Pancreas (tissue), 10 donors: ENCODE results near the gene CAPN13. TPM values are rescaled to one million over a fixed set of nuclear protein-coding genes. Genes with fewer than 3 reads are reported as not detected.
A peak's percentile ranks its signal among the peaks of the same experiment; 100 is the strongest.
"Not testable (repeated sequence)": the region's sequence is repeated elsewhere in the genome, so short reads cannot be mapped to it uniquely, and the experiment has no call there.

Source experiments
- ATAC-seq, 4 donors: fragments of 200-7000 bp; cut with Tn5 transposase; one replicate each; pipeline versions ENCODE4 v1.8.0 to v1.9.1; 2020; ENCODE audit warnings: mild to moderate bottlenecking in 4 of 4, moderate library complexity in 4 of 4
- DNase-seq, 6 donors: peaks; one replicate each; pipeline ENCODE4 v3.0.0-alpha.2; 2020
- FAIRE-seq: peaks from 2 replicates; lab custom pipeline; 2012; peaks lifted over from hg19 to GRCh38; lab: Jason Lieb, UNC
- H3K27ac ChIP-seq, 4 donors: fragments of 200-600 bp; sonication (generic); 1 replicate in 3 of 4; 2 replicates in 1 of 4; pipeline versions ENCODE4 v1.5.0 to v1.8.0; 2020
- H3K27me3 ChIP-seq, 4 donors: fragments of 200-600 bp; one replicate each; pipeline ENCODE4 v1.8.0; 2021
- H3K36me3 ChIP-seq, 3 donors: fragments of 200-600 bp; sonication (generic) in 1 of 3; one replicate each; pipeline versions ENCODE4 v1.5.0 to v1.8.0; 2020 to 2021
- H3K4me1 ChIP-seq, 3 donors: fragments of 200-600 bp; one replicate each; pipeline ENCODE4 v1.8.0; 2021
- H3K4me3 ChIP-seq, 4 donors: fragments of 200-600 bp; sonication (generic) in 2 of 4; one replicate each; pipeline versions ENCODE4 v1.5.0 to v1.8.0; 2020 to 2021
- H3K9me3 ChIP-seq, 4 donors: fragments of 200-600 bp; one replicate each; pipeline ENCODE4 v1.8.0; 2021
- CTCF ChIP-seq, 4 donors: fragments of 200-600 bp; sonication (generic) in 3 of 4; IDR thresholded peaks; one replicate each; pipeline versions ENCODE4 v1.5.0 to v1.8.0; 2021; ENCODE audit warnings: antibody characterized with exemption in 4 of 4
- WGBS, 2 donors: extraction: QIAGEN DNeasy Blood & Tissue Kit; methylation state at CpG; one replicate each; pipeline ENCODE4 v1.1.7; 2013; 5-methylcytosine and 5-hydroxymethylcytosine counted together
- intact Hi-C, 3 donors: fragments of 100-400 bp; cut with DNase I; formaldehyde crosslinking; loops; one replicate each; pipeline versions ENCODE4 v1.11.1 to v1.14.2; 2022
- polyA plus RNA-seq, 2 donors: library from polyadenylated mRNA; stranded (reverse); fragments of 200-250 nt; gene quantifications; one replicate each; pipeline ENCODE4 v1.2.3, GENCODE V29; 2013
- total RNA-seq, 6 donors: library from RNA; stranded (reverse); fragmentation: NEBNext Ultra II Directional in 4 of 6; extraction: Animal tissue kit (Norgen Biotek cat#: 25700) in 4 of 6; gene quantifications; one replicate each; pipeline versions ENCODE4 v1.2.1 to v1.2.4, GENCODE V29; 2021 to 2023
- donor health status: healthy with polysubstance abuse.
- donor health status: DM: no; HTN: no; CAD: no; lungs with moderate emphysema.
- donor health status: DM: no; HTN: no; CAD: no.
- donor health status: control.
- donor health status: control.
- donor health status: Bipolar disorder and iron deficiency.
- donor health status: DM: yes; HTN: yes; CAD: no.
- donor health status: DM: no; HTN: no; CAD: no.
- donor health status: DM: no; HTN: no; CAD: no.
- donor health status: DM: yes; HTN: yes; CAD: no.

The CAPN13 gene
- total and polyA plus RNA-seq, 8 donors = 2.7 to 18.3 (median 6.5) TPM

GRCh38 chr2:30702694-30703093, 104.6 kb downstream of the CAPN13 start:
- TF ChIP-seq CTCF (IDR thresholded peaks at IDR 0.05) = no peak
- H3K9me3 ChIP-seq = no peaks in the 10 kb centered on the region
- no peaks in the 10 kb centered on the region for H3K4me1 ChIP-seq
- H3K4me3 ChIP-seq = no peak overlapping the region
- no peak for FAIRE-seq
- ATAC-seq = no peak
- no peaks in the 10 kb centered on the region for H3K36me3 ChIP-seq
- no peak overlapping the region for H3K27ac ChIP-seq
- DNase-seq = no peak
- WGBS, 2 donors = 69 to 90% methylated on average over 1 of the region's 1 CpG
- intact Hi-C loops = loop anchor here in 1 of 3 donors (10.0 kb wide), 1 partner anchor 538 kb away; no protein-coding TSS in a partner anchor
- H3K27me3 ChIP-seq = no peaks in the 10 kb centered on the region

GRCh38 chr2:30701782-30702181, 105.5 kb downstream of the CAPN13 start:
- FAIRE-seq = no peak
- no peak overlapping the region for H3K4me3 ChIP-seq
- no peak for ATAC-seq
- WGBS, 2 donors = 57 to 64% methylated on average over 2 of the region's 2 CpGs
- H3K4me1 ChIP-seq = no peaks in the 10 kb centered on the region
- no peak overlapping the region for H3K27ac ChIP-seq
- intact Hi-C loops = loop anchor here in 1 of 3 donors (10.0 kb wide), 1 partner anchor 537 kb away; no protein-coding TSS in a partner anchor
- DNase-seq = no peak
- H3K36me3 ChIP-seq = no peaks in the 10 kb centered on the region
- H3K9me3 ChIP-seq = no peaks in the 10 kb centered on the region
- no peak for TF ChIP-seq CTCF (IDR thresholded peaks at IDR 0.05)
- H3K27me3 ChIP-seq = no peaks in the 10 kb centered on the region

GRCh38 chr2:30697242-30698103, 109.8 kb downstream of the CAPN13 start:
- H3K9me3 ChIP-seq, ATAC-seq, H3K27me3 ChIP-seq, H3K4me3 ChIP-seq, H3K4me1 ChIP-seq, FAIRE-seq, intact Hi-C loops, H3K36me3 ChIP-seq, H3K27ac ChIP-seq: not testable (repeated sequence)
- DNase-seq = peak in 1 of 6 donors; percentile 35
- WGBS, 2 donors = 89 to 93% methylated on average over 16 to 17 of the region's 18 CpGs

GRCh38 chr2:30695749-30696148, 111.5 kb downstream of the CAPN13 start:
- Histone ChIP-seq H3K36me3 (no peaks in the 10 kb centered on the region), H3K4me1 (no peaks in the 10 kb centered on the region), H3K4me3 (no peak overlapping the region), H3K27ac (no peak overlapping the region), H3K27me3 (no peaks in the 10 kb centered on the region), H3K9me3 (no peaks in the 10 kb centered on the region)
- 77 to 90% methylated on average over 4 of the region's 4 CpGs for WGBS, 2 donors
- ATAC-seq (no peak), FAIRE-seq (no peak), DNase-seq (no peak)
- no peak for TF ChIP-seq CTCF (IDR thresholded peaks at IDR 0.05)
- intact Hi-C loops = no loop called here

- DNase-seq = no peak
- no peaks in the 10 kb centered on the region for H3K27me3 ChIP-seq
- FAIRE-seq = no peak
- H3K4me3 ChIP-seq = no peak overlapping the region
- H3K9me3 ChIP-seq = no peaks in the 10 kb centered on the region
- TF ChIP-seq CTCF (IDR thresholded peaks at IDR 0.05) = no peak
- intact Hi-C loops = no loop called here
- ATAC-seq = no peak
- no peak overlapping the region for H3K27ac ChIP-seq
- WGBS, 2 donors = 53 to 63% methylated on average over 8 of the region's 8 CpGs
- H3K36me3 ChIP-seq = no peaks in the 10 kb centered on the region
- H3K4me1 ChIP-seq = no peaks in the 10 kb centered on the region
Observed at GRCh38 chr2:30694286-30695055, 112.8 kb downstream of the CAPN13 start.
